NCI-H1105 treated with DMSO at 0.1 percent for 48 hours (cell line): ENCODE data around the gene CFAP97D2.
"Not testable (repeated sequence)": the region's sequence is repeated elsewhere in the genome, so short reads cannot be mapped to it uniquely, and the experiment has no call there.

Source experiments
- DNase-seq: peaks from one replicate; lab custom pipeline; 2025; lab: John Stamatoyannopoulos, UW

CFAP97D2 gene

GRCh38 chr13:114179087-114179658, at the start of gene CFAP97D2:
Gene CFAP97D2 (plus strand): TSS chr13:114179257. CDS start chr13:114179331, 74 bp downstream.
- DNase-seq: no peak

- DNase-seq: no peak
These were observed 49.4 kb upstream of the CFAP97D2 start for GRCh38 chr13:114129649-114130062.

- no peak for DNase-seq
These were observed 48.8 kb upstream of the CFAP97D2 start for GRCh38 chr13:114130131-114130836.

GRCh38 chr13:114130837-114131582, 48.0 kb upstream of the CFAP97D2 start:
- no peak for DNase-seq

- DNase-seq: no peak
These were observed 47.3 kb upstream of the CFAP97D2 start for GRCh38 chr13:114131583-114132418.

GRCh38 chr13:114132419-114133121, 46.5 kb upstream of the CFAP97D2 start, which contains the start of gene RASA3:
Gene RASA3 (minus strand): TSS chr13:114132623. CDS start chr13:114132489, 134 bp downstream.
- peak; percentile 77 for DNase-seq

GRCh38 chr13:114133126-114133525, 45.9 kb upstream of the CFAP97D2 start:
- not testable (repeated sequence) for DNase-seq

- DNase-seq: not testable (repeated sequence)
These were observed 45.5 kb upstream of the CFAP97D2 start for GRCh38 chr13:114133552-114133951.

- DNase-seq: no peak
These were observed 44.7 kb upstream of the CFAP97D2 start for GRCh38 chr13:114134111-114134943.

- DNase-seq: no peak
These were observed 44.0 kb upstream of the CFAP97D2 start for GRCh38 chr13:114134944-114135610.

- DNase-seq: no peak
These were observed 43.3 kb upstream of the CFAP97D2 start for GRCh38 chr13:114135731-114136171.

GRCh38 chr13:114136576-114136975, 42.5 kb upstream of the CFAP97D2 start:
- no peak for DNase-seq

GRCh38 chr13:114140131-114140905, 38.7 kb upstream of the CFAP97D2 start:
- DNase-seq: no peak

- DNase-seq: no peak
These were observed 38.2 kb upstream of the CFAP97D2 start for GRCh38 chr13:114140906-114141250.

- no peak for DNase-seq
These were observed 37.6 kb upstream of the CFAP97D2 start for GRCh38 chr13:114141261-114141996.

GRCh38 chr13:114142137-114142550, 36.9 kb upstream of the CFAP97D2 start:
- no peak for DNase-seq

GRCh38 chr13:114142640-114143490, 36.2 kb upstream of the CFAP97D2 start:
- DNase-seq: peak; percentile 88
